Panc1 (cell line): ENCODE data around the gene TALDO1. TPM values are rescaled to one million over a fixed set of nuclear protein-coding genes. Genes with fewer than 3 reads are reported as not detected.

Source experiments
- ATAC-seq: fragments of 200-7000 bp; cut with Tn5 transposase; 2 replicates; pipeline ENCODE4 v1.9.1; 2020; ENCODE audit warnings: mild to moderate bottlenecking, moderate library complexity
- BruUV-seq: library from RNA; stranded (reverse); fragments of 400-500 nt; replicated peaks from 2 replicates; lab custom pipeline; 2021; lab: Mats Ljungman, UMichigan
- CTCF ChIA-PET: fragments of 300-600 bp; sonication (Branson Sonifier 250); formaldehyde crosslinking; loops from one replicate; lab custom pipeline; 2022; ENCODE audit warnings: antibody characterized with exemption; lab: Charles Lee
- POLR2A ChIA-PET: fragments of 300-600 bp; sonication (Branson Sonifier 250); formaldehyde crosslinking; loops from one replicate; lab custom pipeline; 2022; ENCODE audit warnings: antibody characterized with exemption; lab: Charles Lee
- DNase-seq: peaks from one replicate; pipeline ENCODE4 v3.0.0-alpha.2; 2010; ENCODE audit warnings: low read depth, low spot score
- H3K27ac ChIP-seq: 2 replicates; pipeline ENCODE4 v1.5.1; 2011; ENCODE audit warnings: mild to moderate bottlenecking, low read length, inconsistent platforms
- H3K27me3 ChIP-seq: fragments of 200-500 bp; sonication (Bioruptor generic); 2 replicates; pipeline ENCODE4 v1.6.0; 2014; ENCODE audit warnings: low read length, inconsistent platforms; ENCODE audit not compliant: control insufficient read depth, insufficient read depth
- H3K36me3 ChIP-seq: fragments of 200-500 bp; sonication (Bioruptor generic); 2 replicates; pipeline ENCODE4 v1.5.1; 2014; ENCODE audit warnings: inconsistent platforms, mild to moderate bottlenecking, low read length, moderate library complexity; ENCODE audit not compliant: control insufficient read depth, insufficient read depth
- H3K4me1 ChIP-seq: 2 replicates; pipeline ENCODE4 v1.5.1; 2011; ENCODE audit warnings: inconsistent platforms, mild to moderate bottlenecking, low read length, moderate library complexity; ENCODE audit not compliant: control insufficient read depth, insufficient read depth
- H3K4me3 ChIP-seq, 2 experiments: 2 replicates each; pipeline ENCODE4 v1.5.1; 2011 to 2012; ENCODE audit warnings: low read depth in 2 of 2, low read length in 2 of 2, mild to moderate bottlenecking in 2 of 2, inconsistent platforms in 1 of 2, moderate library complexity in 1 of 2
- H3K9me3 ChIP-seq: fragments of 200-500 bp; sonication (Bioruptor generic); 2 replicates; pipeline ENCODE4 v1.5.1; 2014; ENCODE audit warnings: low read depth, mild to moderate bottlenecking, inconsistent platforms, low read length, moderate library complexity; ENCODE audit not compliant: control insufficient read depth, insufficient read depth
- CTCF ChIP-seq: fragments of 450-650 bp; IDR thresholded peaks from 2 replicates; pipeline ENCODE4 v1.5.1; 2017; ENCODE audit warnings: mild to moderate bottlenecking
- POLR2AphosphoS5 ChIP-seq: IDR thresholded peaks from 2 replicates; pipeline ENCODE4 v1.6.1; 2012; ENCODE audit warnings: mild to moderate bottlenecking, low read depth, low read length, moderate library complexity
- SIN3A ChIP-seq: IDR thresholded peaks from 2 replicates; pipeline ENCODE4 v1.6.1; 2012; ENCODE audit warnings: low read depth, mild to moderate bottlenecking, low read length, moderate library complexity, borderline replicate concordance; ENCODE audit not compliant: insufficient read depth
- TCF7L2 ChIP-seq: IDR thresholded peaks from 2 replicates; pipeline ENCODE4 v1.6.1; 2011; ENCODE audit warnings: mild to moderate bottlenecking, low read depth, low read length, inconsistent platforms
- in situ Hi-C: cut with HindIII; loops from 2 replicates; pipeline ENCODE4 v1.10.0; 2016; ENCODE audit warnings: low sequenced_read_pairs, low pct_unique_long_range_greater_than_20kb
- intact Hi-C: fragments of 100-400 bp; cut with micrococcal nuclease; formaldehyde crosslinking; loops from one replicate; pipeline ENCODE4 v1.10.0; 2022; ENCODE audit not compliant: unreplicated experiment
- total RNA-seq: library from RNA; stranded (reverse); gene quantifications from one replicate; pipeline ENCODE4 v1.2.1, GENCODE V29; 2021; ENCODE audit not compliant: unreplicated experiment
- TF ChIP-seq, protein P1 (sequence below), 2 experiments: IDR thresholded peaks; 2 replicates each; pipeline ENCODE4 v1.6.1; 2011 to 2012; ENCODE audit warnings: low read depth in 2 of 2, control low read depth in 1 of 2, low read length in 1 of 2, mild to moderate bottlenecking in 1 of 2, moderate library complexity in 1 of 2; ENCODE audit not compliant: insufficient read depth in 1 of 2

TALDO1 gene
- total RNA-seq, 1 experiment from 2014 or later, result 257 TPM

GRCh38 chr11:727281-727701 is 20.0 kb upstream of the TALDO1 start:
- Histone ChIP-seq H3K27me3 (no peaks in the 10 kb centered on the region), H3K9me3 (no peaks in the 10 kb centered on the region), H3K27ac (peak overlapping the region; percentile 74), H3K4me3 (no peak overlapping the region), H3K36me3 (peaks cover 5% of the 10 kb centered on the region; the same call in 1 of the 2 replicates), H3K4me1 (peaks cover 41% of the 10 kb centered on the region)
- intact Hi-C loops (loop anchor here (10.0 kb wide), 1 partner anchor 172 kb away; no protein-coding TSS in a partner anchor), in situ Hi-C loops (no loop called here)
- POLR2A ChIA-PET, result no interaction called here
- CTCF ChIA-PET, result interaction anchor here (0.8 to 3.0 kb wide), 2 partner anchors 31 to 36 kb away, joined by 3 to 12 read pairs; partner anchors contain the start of gene TMEM80
- TF ChIP-seq, protein P1, sequence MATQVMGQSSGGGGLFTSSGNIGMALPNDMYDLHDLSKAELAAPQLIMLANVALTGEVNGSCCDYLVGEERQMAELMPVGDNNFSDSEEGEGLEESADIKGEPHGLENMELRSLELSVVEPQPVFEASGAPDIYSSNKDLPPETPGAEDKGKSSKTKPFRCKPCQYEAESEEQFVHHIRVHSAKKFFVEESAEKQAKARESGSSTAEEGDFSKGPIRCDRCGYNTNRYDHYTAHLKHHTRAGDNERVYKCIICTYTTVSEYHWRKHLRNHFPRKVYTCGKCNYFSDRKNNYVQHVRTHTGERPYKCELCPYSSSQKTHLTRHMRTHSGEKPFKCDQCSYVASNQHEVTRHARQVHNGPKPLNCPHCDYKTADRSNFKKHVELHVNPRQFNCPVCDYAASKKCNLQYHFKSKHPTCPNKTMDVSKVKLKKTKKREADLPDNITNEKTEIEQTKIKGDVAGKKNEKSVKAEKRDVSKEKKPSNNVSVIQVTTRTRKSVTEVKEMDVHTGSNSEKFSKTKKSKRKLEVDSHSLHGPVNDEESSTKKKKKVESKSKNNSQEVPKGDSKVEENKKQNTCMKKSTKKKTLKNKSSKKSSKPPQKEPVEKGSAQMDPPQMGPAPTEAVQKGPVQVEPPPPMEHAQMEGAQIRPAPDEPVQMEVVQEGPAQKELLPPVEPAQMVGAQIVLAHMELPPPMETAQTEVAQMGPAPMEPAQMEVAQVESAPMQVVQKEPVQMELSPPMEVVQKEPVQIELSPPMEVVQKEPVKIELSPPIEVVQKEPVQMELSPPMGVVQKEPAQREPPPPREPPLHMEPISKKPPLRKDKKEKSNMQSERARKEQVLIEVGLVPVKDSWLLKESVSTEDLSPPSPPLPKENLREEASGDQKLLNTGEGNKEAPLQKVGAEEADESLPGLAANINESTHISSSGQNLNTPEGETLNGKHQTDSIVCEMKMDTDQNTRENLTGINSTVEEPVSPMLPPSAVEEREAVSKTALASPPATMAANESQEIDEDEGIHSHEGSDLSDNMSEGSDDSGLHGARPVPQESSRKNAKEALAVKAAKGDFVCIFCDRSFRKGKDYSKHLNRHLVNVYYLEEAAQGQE (IDR thresholded peaks at IDR 0.05; ENCODE audit: insufficient read depth in 1 of 2, low read depth in 2 of 2, low read length in 1 of 2), result no peak
- TF ChIP-seq TCF7L2, result no peak
- no peak for TF ChIP-seq POLR2AphosphoS5
- no peak for TF ChIP-seq SIN3A
- TF ChIP-seq CTCF, result no peak
- ATAC-seq (peak; percentile 2; the same call in 1 of the 2 replicates), DNase-seq (no peak)
- TSS peak; percentile 94 for BruUV-seq

GRCh38 chr11:727859-728748 is 19.2 kb upstream of the TALDO1 start:
- POLR2A ChIA-PET, result interaction anchor here (0.6 kb wide), 1 partner anchor 24 kb away, joined by 5 read pairs; no protein-coding TSS in a partner anchor
- H3K4me1 ChIP-seq, result peaks cover 39% of the 10 kb centered on the region
- peak overlapping the region in 1 of 2 experiments; percentile 23; a peak in 1 of 4 replicates for H3K4me3 ChIP-seq
- H3K27me3 ChIP-seq, result no peaks in the 10 kb centered on the region
- in situ Hi-C loops (no loop called here), intact Hi-C loops (loop anchor here (10.0 kb wide), 1 partner anchor 173 kb away; no protein-coding TSS in a partner anchor)
- no TSS peak for BruUV-seq
- DNase-seq (no peak), ATAC-seq (peak; percentile 89)
- TF ChIP-seq SIN3A, result peak; percentile 88; the same call in 1 of the 2 replicates
- TF ChIP-seq CTCF, result peak; percentile 100
- TF ChIP-seq POLR2AphosphoS5, result peak; percentile 70; the same call in 1 of the 2 replicates
- 0 out of 2 replicates have a peak, but pooled peaks have one; percentile 27 for TF ChIP-seq TCF7L2
- TF ChIP-seq, protein P1 (IDR thresholded peaks at IDR 0.05; ENCODE audit: insufficient read depth in 1 of 2, low read depth in 2 of 2, low read length in 1 of 2), result 0 out of 4 replicates have a peak, but pooled peaks of 1 of the 2 experiments have one; percentile 49
- peaks cover 5% of the 10 kb centered on the region; the same call in 1 of the 2 replicates for H3K36me3 ChIP-seq
- H3K9me3 ChIP-seq, result no peaks in the 10 kb centered on the region
- CTCF ChIA-PET, result interaction anchor here (0.5 to 1.1 kb wide), 11 partner anchors 8 to 1377 kb away, joined by 3 to 12 read pairs (median 4); partner anchors contain the start of genes GATD1 and TMEM80
- peak overlapping the region; percentile 74 for H3K27ac ChIP-seq
